LNCaP clone FGC (cell line): ENCODE data around the gene UTS2R.

Source experiments
- DNase-seq: peaks from one replicate; pipeline ENCODE4 v3.0.0-alpha.2; 2011; ENCODE audit warnings: low read depth
- H3K4me3 ChIP-seq: 2 replicates; pipeline ENCODE4 v1.5.1; 2011; ENCODE audit warnings: mild to moderate bottlenecking, low read depth, low read length, control low read depth
- CTCF ChIP-seq: IDR thresholded peaks from 2 replicates; pipeline ENCODE4 v1.5.1; 2012; ENCODE audit warnings: mild to moderate bottlenecking; ENCODE audit not compliant: control insufficient read depth, insufficient read depth; ENCODE audit errors: extremely low read depth

UTS2R gene

DNA sequence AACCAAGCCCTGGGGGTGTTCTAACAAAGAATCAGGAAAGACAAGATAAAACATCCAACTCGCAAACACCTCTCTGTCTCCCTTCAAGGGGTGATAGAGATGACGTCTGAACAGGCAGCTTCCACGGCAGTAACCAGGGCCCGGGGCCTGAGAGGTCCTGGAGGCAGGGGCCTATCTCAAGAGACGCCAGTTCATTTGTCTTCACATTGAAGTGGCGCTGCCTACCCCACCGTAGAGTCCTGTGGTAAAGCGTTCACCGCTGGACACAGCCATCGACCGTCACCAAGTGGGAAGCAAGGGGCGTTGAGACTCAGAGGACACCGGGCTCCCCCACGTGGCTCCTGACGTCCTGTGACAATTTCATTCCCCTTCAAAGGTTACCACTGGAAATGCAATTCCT, 21.4 kb downstream of the UTS2R start:
- no peak for DNase-seq
- H3K4me3 ChIP-seq: no peak overlapping the region
- no peak for TF ChIP-seq CTCF

DNA sequence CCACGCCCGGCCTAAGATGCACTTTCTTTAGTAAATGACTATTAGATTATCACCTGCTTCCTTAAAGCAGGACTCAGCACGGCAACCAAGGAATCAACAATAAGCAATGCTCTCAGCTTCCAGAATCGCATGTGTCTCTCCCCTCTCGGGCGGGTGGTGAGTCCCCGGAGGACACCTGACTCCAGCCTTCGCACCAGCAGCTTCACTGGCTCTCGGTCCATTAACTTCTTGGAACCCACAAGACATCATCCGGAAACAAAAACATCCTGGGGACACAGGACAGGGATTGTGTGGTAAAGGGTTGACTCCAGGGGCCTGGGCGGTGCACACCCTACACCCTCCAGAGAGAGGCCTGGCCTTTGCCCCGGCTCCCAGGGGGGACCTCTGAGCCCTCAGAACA, 22.7 kb downstream of the UTS2R start:
- no peak overlapping the region for H3K4me3 ChIP-seq
- DNase-seq: no peak
- TF ChIP-seq CTCF: no peak

- no peak for TF ChIP-seq CTCF
- DNase-seq: no peak
- no peak overlapping the region for H3K4me3 ChIP-seq
Observed at GRCh38 chr17:82396601-82397435, 25.3 kb downstream of the UTS2R start.

DNA sequence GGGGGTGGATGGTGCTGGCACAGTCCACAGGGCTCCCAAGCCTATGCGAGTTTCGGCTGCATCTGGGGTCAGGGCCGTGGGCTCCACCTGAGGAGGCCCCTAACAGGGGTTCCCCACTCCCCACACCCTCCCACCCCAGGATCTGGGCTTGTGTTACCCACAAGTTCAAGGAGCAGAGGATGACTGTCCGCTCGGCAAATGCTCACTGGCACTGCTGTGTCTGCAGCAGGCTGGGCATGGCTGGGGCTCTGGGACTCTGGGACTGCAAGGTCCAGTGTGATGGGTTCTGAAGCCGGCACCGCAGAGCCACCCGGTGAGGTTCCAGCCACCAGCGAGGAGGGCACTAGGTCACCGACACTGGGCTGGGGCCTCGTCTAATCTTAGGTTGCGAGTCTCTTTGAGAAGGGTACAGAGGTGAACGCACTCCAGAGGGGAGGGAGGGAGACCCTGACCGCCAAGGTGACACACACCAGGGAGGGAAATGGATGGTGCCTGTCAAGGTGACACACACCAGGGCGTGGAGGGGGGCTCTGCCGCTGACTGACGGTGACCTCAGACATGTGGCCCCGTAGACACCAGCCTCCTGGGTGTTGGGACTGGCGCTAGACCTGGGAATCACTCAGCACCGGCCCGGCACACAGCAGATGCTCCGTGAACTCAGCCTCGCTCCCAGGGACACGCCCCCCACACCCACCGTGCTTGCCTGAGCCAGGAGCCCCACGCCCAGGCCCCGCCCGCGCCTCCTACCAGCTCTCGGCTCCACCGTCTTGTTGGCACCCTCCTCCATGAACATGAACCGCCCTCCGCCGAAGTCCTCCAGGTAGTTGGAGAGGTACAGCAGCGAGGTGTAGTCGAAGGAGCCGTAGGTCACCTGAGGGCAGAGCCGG, 26.1 kb downstream of the UTS2R start:
- DNase-seq: no peak
- H3K4me3 ChIP-seq: no peak overlapping the region
- TF ChIP-seq CTCF: no peak

GRCh38 chr17:82399041-82399441, 27.5 kb downstream of the UTS2R start:
- TF ChIP-seq CTCF: no peak
- H3K4me3 ChIP-seq: no peak overlapping the region
- no peak for DNase-seq

- TF ChIP-seq CTCF: no peak
- no peak for DNase-seq
- no peak overlapping the region for H3K4me3 ChIP-seq
Observed at GRCh38 chr17:82399601-82400101, 28.1 kb downstream of the UTS2R start.
